NCI-H2081 treated with DMSO at 0.1 percent for 48 hours (cell line): ENCODE data around the gene THSD1.
"Not testable (repeated sequence)": the region's sequence is repeated elsewhere in the genome, so short reads cannot be mapped to it uniquely, and the experiment has no call there.

Experiments used
- DNase-seq: peaks from one replicate; lab custom pipeline; 2025; lab: John Stamatoyannopoulos, UW

THSD1 gene

DNA sequence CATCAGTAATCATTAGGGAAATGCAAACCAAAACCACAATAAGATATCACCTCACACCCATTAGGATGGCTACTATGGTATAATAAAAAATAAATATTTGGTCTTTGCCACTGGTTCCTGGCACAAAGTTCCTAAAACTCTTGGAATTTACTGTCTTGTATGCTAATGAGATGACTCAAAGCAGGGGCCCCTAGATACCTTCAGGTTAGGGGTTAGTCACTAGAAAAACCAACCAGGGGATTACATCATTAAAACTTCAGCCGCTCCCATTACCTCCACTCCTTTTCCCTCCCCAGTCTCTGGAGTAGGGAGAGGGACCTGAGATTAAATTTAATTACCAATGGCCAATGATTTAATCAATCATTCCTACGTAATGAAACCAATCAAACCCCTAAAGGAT is 49.6 kb downstream of the THSD1 start:
- no peak for DNase-seq

DNA sequence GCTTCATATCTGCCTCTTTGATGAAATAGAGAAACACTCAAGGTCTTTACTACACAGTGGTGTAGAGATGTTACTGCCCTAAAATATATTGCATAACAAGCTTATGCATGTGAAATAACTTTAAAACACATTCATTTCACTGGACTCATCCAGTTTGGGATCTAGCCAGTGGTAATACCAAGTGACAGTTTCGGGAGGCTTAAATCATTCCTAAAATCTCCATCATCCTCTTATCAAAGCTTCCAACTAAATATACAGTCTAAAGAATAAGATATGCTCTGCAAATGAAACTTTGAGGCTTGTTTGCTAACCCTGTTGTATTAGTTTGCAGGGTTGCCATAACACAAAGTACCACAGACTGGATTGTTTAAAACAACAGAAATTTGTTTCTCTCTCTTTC is 52.8 kb downstream of the THSD1 start:
- DNase-seq = no peak

DNA sequence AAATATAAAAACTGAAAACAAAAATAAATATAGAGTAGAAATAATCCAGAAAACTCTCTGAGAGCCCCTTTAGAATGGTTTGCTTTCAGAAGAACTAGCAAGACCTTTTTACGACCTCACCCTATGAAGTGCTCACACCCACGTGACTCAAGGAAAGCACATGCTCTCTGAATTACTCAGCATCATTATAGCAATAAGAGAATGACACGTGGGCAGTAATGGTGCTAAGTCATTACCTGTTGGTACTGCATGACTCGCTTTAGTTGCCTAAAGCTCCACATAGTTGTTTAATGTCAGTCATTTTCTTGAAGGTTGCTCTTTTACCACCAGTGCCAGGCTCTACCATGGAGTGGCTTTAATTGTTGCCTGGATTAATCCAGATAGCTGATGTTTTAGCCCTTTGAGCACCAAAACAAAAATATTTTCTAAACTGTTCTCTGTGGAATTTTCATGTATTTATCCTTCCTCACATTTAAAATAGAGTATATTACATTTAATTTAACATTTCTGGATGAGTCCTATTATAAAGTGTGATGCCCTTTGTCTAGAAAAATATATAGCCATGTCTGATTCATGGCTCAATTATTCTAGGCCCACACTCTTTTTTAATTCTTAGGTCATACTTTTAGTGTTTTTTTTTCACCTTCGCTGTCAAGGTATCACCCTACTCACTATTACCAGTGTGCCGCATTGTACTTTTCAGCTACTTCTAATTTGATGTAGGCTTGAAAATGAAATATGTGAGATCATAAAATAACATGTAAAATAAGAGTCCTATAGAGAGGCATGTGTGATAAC is 56.8 kb downstream of the THSD1 start:
- no peak for DNase-seq

DNA sequence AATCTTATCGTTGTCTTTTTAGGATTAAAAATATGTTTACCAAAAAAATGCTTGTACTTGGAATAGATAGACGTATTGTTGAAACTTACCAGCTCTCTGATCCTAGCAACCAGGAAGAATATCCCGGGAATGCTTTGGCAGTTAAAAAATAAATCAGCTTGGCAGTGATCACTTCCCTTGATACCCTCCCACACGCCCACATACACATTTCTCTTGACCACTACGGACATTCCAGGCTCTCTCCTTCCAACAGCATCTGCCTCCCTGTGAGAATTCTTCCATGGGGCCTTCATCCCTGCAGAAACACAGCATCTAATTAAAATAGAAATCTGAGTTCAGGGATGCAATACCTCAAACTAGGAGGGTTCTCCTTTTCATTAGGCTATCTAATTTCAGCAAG is 57.9 kb downstream of the THSD1 start:
- no peak for DNase-seq

DNA sequence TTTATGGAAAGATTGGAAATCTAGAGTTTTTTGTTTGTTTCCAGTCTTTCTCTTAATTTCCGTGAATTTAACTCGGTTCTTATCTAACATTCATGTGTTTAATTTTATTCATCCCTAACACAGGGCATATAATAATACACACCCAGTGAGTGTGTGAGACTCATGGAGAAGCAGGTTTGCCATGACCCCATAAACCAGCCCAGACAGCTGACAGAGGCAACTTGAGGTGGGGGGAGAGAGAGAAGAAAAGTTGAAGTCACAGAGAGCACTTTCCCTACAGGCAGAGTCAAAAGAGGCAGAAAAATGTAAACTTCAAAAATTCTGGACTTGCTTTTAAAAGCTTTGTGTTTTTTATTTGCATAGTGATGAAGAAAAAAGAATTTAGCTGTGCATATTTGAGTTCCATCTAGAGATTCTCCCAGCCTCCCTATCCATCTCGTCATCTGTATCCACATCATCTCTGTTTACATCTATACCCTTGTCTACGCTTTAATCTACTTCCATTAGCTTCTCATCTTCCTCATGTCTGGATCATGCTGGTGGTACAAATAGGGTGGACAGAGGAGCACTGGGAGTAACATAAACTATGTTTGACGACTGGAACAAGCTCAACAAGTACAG is 60.2 kb downstream of the THSD1 start:
- DNase-seq = no peak

DNA sequence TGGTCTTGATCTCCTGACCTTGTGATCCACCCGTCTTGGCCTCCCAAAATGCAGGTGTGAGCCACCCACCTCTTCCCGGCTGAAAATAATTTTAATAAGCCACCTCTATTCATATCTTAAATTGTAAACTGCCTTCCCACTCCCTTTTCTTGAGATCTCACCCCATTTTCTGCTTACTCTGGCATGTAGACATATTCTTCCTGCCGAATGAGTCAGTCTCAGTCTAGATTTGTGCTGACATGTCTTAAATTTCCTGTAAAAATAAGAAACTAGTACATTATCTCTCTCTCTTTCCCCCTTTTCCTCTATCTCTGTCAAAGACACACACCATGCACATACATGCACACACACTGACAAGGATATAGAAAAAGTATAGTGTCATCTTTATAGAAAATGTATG is 60.9 kb downstream of the THSD1 start:
- DNase-seq = no peak

DNA sequence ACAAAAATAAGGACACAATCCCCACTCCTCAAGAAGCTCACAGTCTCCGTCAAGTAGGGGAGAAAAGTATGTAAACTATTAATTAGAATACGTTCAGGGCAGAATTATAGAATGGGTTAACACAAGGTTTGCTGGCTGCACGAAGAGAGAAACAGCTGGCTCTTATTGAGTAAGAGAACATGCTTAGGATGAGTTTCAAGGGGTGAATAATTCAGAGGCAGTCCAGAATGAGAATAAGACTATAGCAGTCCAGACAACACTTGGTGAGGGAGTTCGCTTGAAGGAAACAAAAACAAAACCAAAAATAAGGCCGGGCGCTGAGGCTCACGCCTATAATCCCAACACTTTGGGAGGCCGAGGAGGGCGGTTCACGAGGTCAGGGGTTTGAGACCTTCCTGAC is 61.9 kb downstream of the THSD1 start:
- DNase-seq = no peak

DNA sequence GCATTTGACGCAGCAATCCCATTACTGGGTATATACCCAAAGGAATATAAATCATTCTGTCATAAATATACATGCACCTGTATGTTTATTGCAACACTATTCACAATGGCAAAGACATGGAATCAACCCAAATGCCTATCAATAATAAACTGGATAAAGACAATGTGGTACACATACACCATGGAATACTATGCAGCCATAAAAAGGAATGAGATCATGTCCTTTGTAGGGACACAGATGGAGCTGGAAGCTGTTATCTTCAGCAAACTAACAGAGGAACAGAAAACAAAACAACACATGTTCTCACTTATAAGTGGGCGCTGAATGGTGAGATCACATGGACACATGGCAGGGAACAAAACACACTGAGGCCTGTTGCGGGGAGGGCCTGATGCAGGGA is 63.8 kb downstream of the THSD1 start:
- DNase-seq = not testable (repeated sequence)

DNA sequence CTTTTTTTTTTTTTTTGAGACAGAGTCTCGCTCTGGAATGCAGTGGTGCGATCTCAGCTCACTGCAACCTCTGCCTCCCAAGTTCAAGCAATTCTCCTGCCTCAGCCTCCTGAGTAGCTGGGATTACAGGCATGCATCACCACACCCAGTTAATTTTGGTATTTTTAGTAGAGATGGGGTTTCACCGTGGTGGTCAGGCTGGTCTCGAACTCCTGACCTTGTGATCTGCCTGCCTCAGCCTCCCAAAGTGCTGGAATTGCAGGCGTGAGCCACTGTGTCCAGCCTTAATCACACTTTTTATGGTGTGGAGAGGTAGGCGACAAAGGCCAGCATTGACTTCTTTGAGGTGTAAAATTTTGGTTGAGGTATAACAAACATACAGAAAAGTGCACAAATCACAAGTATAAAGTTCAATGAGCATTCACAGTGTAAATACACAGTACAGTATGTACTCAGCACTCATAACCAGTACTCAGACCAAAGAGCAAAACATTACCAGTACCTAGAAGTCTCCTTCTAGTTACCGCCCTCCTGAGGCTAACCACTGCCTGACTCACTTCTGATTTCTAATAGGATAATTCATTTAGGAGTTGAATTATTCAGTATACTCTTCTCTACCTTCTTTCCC is 68.0 kb downstream of the THSD1 start:
- not testable (repeated sequence) for DNase-seq

DNA sequence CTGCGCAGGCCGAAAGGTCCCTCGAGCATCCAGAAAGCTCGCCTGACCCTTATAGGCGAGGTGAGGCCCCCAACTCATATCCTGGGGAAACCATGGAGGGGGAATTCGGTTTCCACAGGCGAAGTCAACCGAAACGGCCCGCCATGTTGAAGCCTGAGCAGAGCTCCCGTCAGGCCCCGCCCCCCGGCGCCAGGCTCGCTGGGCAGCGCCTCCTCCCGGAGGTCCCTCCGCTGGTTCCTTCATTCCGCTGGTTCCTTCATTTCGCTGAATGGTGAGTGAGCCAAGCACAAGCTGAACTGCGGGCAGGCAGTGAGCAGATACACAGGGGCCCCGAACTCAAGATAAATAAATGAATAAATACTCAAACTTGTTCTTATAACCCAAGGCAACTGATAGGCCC is 71.9 kb downstream of the THSD1 start:
- not testable (repeated sequence) for DNase-seq

DNA sequence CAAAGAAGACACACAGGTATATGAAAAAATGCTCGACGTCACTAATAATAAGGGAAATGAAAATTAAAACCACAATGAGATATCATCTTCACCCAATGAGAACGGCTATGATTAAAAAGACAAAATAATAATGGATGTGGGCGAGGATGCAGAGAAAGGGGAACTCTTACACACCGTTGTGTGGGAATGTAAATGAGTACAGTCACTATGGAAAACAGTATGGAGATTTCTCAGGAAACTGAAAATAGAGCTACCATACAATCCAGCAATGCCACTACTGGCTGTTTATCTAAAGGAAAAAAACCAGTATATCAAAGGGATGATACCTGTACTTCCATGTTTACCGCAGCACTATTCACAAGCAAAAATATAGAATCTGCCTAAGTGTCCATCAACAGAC is 74.1 kb downstream of the THSD1 start:
- DNase-seq = not testable (repeated sequence)
